IgD-negative memory B cell (primary cell): ENCODE measurements around the gene MED16. TPM values are rescaled to one million over a fixed set of nuclear protein-coding genes. Genes with fewer than 3 reads are reported as not detected.
"Not testable (repeated sequence)": the region's sequence is repeated elsewhere in the genome, so short reads cannot be mapped to it uniquely, and the experiment has no call there.

ENCODE experiments used
- H3K27ac Mint-ChIP-seq, 3 donors: one replicate each; pipeline ENCODE4 v1.8.0; 2020 to 2022; ENCODE audit warnings: mild to moderate bottlenecking in 3 of 3, mixed read lengths in 3 of 3, moderate library complexity in 1 of 3
- H3K27me3 Mint-ChIP-seq: one replicate; pipeline ENCODE4 v1.8.0; 2021; ENCODE audit warnings: mixed read lengths
- H3K36me3 Mint-ChIP-seq: one replicate; pipeline ENCODE4 v1.8.0; 2020; ENCODE audit warnings: mild to moderate bottlenecking, mixed read lengths
- H3K4me1 Mint-ChIP-seq, 3 donors: one replicate each; pipeline ENCODE4 v1.8.0; 2020 to 2022; ENCODE audit warnings: mixed read lengths in 3 of 3, mild to moderate bottlenecking in 1 of 3
- H3K4me3 Mint-ChIP-seq, 4 donors: one replicate each; pipeline ENCODE4 v1.8.0; 2020 to 2022; ENCODE audit warnings: mild to moderate bottlenecking in 4 of 4, mixed read lengths in 4 of 4, moderate library complexity in 3 of 4
- H3K9me3 Mint-ChIP-seq, 3 donors: one replicate each; pipeline ENCODE4 v1.8.0; 2020 to 2021; ENCODE audit warnings: mixed read lengths in 3 of 3, mild to moderate bottlenecking in 1 of 3
- polyA plus RNA-seq: library from polyadenylated mRNA; unstranded; fragments of 300-500 nt; fragmentation: Illumina TruSeq; gene quantifications from one replicate; pipeline ENCODE4 v1.2.3, GENCODE V29; 2021

Gene MED16
- polyA plus RNA-seq, 1 donor from 2014 or later, result 138 TPM

DNA sequence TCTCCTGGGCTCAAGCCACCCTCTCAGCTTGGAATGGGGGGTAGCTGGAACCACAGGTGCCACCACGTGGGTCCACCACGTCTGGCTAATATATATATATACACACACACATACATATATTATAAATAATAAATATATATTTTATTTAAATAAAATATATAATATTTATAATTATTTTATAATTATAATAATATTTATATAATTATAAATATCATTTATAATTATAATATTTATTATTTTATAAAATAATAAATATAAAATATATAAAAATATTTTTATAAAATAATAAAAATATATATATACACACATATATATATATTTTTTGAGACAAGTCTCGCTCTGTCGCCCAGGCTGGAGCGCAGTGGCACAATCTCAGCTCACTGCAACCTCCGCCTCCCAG, 38.4 kb downstream of the MED16 start:
- H3K36me3 Mint-ChIP-seq, result no peaks in the 10 kb centered on the region
- no peak overlapping the region for H3K4me3 Mint-ChIP-seq
- peaks cover 0 to 5% (median 0%) of the 10 kb centered on the region in 3 donors for H3K4me1 Mint-ChIP-seq
- no peak overlapping the region for H3K27ac Mint-ChIP-seq
- H3K9me3 Mint-ChIP-seq, result peaks cover 0 to 2% (median 0%) of the 10 kb centered on the region in 3 donors
- peaks cover 10% of the 10 kb centered on the region for H3K27me3 Mint-ChIP-seq

DNA sequence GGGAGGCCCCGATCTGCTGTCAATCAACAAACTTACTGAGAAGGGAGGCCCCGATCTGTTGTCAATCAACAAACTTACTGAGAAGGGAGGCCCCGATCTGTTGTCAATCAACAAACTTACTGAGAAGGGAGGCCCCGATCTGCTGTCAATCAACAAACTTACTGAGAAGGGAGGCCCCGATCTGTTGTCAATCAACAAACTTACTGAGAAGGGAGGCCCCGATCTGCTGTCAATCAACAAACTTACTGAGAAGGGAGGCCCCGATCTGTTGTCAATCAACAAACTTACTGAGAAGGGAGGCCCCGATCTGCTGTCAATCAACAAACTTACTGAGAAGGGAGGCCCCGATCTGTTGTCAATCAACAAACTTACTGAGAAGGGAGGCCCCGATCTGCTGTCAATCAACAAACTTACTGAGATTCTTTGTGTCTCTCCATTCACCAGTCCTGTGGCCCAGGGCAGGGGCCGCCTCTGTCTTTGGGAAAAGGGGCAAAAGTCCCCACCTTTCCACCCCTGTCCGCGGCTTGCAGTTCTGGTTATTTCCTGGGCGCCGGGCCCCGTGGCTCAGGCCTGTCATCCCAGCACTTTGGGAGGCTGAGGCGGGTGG, 39.3 kb downstream of the MED16 start:
- not testable (repeated sequence) for H3K9me3 Mint-ChIP-seq, H3K4me3 Mint-ChIP-seq, H3K4me1 Mint-ChIP-seq, H3K36me3 Mint-ChIP-seq
- Mint-ChIP-seq H3K27ac (peak overlapping the region in 1 of 3 donors; percentile 32), H3K27me3 (peaks cover 14% of the 10 kb centered on the region)

DNA sequence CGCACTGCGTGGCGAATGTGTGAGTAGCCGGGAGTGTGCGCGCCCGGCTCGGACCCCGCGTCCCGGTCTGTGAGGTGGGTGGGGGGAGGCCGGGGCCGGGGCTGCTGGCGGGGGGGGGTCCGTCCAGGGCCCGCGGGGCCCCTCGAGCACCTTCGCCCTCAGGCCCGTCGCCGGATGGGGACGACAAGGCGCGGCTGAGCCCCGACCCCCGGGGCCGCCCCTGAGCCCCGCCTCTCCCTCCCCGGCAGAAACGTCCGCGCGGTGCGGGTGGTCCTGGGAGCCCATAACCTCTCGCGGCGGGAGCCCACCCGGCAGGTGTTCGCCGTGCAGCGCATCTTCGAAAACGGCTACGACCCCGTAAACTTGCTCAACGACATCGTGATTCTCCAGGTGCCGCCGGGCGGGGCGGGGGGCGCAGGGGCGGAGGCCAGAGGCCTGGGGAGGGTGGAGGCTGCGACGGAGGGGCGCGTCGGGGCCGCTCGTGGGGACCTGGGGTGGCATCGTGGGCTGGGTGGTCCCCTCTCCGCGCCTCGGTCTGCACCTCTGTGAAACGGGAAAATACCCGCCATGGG, 39.9 kb downstream of the MED16 start:
- Mint-ChIP-seq H3K27ac (no peak overlapping the region), H3K27me3 (peaks cover 14% of the 10 kb centered on the region), H3K36me3 (no peaks in the 10 kb centered on the region), H3K4me3 (no peak overlapping the region), H3K4me1 (peaks cover 0 to 5% (median 0%) of the 10 kb centered on the region in 3 donors), H3K9me3 (no peaks in the 10 kb centered on the region)

DNA sequence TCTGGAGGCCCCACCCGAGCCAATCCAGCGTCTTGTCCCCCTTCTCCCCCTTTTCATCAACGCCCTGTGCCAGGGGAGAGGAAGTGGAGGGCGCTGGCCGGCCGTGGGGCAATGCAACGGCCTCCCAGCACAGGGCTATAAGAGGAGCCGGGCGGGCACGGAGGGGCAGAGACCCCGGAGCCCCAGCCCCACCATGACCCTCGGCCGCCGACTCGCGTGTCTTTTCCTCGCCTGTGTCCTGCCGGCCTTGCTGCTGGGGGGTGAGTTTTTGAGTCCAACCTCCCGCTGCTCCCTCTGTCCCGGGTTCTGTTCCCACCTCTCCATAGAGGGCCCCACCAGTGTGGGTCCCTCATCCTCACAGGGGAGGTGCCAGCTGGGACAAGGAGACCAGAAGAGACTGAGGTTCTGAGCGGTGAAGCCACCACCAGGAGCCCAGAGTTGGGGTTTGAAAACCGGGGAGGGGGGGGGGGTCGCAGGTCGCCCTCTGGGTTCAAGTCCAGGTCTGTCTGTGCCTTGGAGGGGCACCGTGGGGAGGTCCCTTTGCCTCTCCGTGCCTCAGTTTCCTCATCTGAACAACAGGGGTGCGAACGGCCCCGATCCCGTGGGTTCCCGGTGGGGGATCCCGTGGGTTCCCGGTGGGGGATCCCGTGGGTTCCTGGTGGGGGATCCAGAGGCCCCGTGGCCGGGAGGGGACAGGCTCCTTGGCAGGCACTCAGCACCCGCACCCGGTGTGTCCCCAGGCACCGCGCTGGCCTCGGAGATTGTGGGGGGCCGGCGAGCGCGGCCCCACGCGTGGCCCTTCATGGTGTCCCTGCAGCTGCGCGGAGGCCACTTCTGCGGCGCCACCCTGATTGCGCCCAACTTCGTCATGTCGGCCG, 40.6 kb downstream of the MED16 start, which contains the start of gene ELANE:
Gene ELANE, plus strand, starts transcription at position 168 of the 878 bp plus-strand sequence. Its CDS starts 26 bp downstream, at position 194.
- H3K27me3 Mint-ChIP-seq, result peaks cover 15% of the 10 kb centered on the region
- H3K36me3 Mint-ChIP-seq, result peaks cover under 1% of the 10 kb centered on the region
- H3K4me3 Mint-ChIP-seq, result no peak within 1 kb of the TSS
- peaks cover 0 to 5% (median 0%) of the 10 kb centered on the region in 3 donors for H3K4me1 Mint-ChIP-seq
- H3K27ac Mint-ChIP-seq, result peak within 1 kb of the TSS in 2 of 3 donors; percentile 39 to 48
- no peaks in the 10 kb centered on the region for H3K9me3 Mint-ChIP-seq

DNA sequence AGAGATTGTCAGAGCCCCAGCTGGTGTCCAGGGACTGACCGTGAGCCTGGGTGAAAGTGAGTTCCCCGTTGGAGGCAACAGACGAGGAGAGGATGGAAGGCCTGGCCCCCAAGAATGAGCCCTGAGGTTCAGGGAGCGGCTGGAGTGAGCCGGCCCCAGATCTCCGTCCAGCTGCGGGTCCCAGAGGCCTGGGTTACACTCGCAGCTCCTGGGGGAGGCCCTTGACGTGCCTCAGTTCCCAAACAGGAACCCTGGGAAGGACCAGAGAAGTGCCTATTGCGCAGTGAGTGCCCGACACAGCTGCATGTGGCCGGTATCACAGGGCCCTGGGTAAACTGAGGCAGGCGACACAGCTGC, 42.0 kb downstream of the MED16 start:
- H3K4me1 Mint-ChIP-seq, result no peaks in the 10 kb centered on the region
- peaks cover 1% of the 10 kb centered on the region for H3K36me3 Mint-ChIP-seq
- H3K4me3 Mint-ChIP-seq, result no peak overlapping the region
- peaks cover 23% of the 10 kb centered on the region for H3K27me3 Mint-ChIP-seq
- H3K27ac Mint-ChIP-seq, result no peak overlapping the region
- no peaks in the 10 kb centered on the region for H3K9me3 Mint-ChIP-seq

DNA sequence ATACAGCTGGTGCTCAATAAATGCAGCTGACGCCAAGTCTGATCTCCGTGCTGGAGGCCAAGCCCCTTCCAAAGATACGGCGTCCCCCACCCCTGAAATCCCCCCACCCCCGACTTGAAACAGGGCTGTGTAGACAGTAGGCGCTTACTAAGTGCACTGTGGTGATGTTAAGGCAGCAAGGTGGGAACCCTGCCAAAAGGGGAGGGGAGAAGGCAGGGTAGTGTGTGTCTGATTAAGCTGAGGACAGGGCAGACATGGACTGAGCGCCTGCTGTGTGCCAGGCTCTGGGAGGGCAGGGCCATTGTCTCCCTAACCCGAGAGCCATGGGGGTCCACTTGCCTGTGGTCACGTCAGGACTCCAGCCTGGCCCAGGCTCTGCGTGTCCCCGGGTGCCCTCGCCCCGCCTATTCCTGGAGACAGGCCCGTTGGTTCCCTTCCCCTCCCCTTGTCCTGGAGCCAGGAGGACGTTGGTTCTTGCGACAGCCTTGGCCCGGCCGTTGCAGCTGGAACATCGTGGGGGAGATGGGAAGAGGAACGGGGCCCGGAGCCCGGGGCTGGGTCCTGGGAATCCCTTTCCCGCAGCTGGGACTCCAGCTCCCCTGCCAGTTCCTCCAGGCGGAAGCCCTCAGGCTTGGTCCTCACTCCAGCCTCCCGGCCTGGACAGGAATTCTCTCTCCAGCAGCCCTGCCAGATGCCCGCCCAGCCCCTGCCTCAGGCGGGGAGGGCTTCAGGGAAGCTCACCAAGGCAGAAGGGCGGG, 42.6 kb downstream of the MED16 start:
- Mint-ChIP-seq H3K27me3 (peaks cover 27% of the 10 kb centered on the region), H3K4me1 (peaks cover 4% of the 10 kb centered on the region in 3 donors), H3K27ac (peak overlapping the region in 1 of 3 donors; percentile 28), H3K4me3 (no peak overlapping the region), H3K36me3 (peaks cover 1% of the 10 kb centered on the region), H3K9me3 (no peaks in the 10 kb centered on the region)

DNA sequence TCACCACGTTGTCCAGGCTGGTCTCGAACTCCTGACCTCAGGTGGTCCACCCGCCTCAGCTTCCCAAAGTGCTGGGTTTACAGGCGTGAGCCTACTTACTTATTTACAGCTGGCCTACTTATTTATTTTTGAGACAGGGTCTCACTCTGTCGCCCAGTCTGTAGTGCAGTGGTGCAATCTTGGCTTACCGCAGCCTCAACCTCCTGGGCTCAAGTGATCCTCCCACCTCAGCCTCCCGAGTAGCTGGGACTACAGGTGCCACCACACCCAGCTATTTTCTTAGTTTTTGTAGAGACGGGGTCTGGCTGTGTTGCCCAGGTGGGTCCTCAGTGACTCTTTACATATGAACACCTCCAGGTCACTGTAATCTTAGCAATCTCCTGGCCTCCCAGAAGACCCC, 43.8 kb downstream of the MED16 start:
- H3K27me3 Mint-ChIP-seq, result peaks cover 36% of the 10 kb centered on the region
- H3K9me3 Mint-ChIP-seq, H3K4me3 Mint-ChIP-seq, H3K4me1 Mint-ChIP-seq, H3K36me3 Mint-ChIP-seq: not testable (repeated sequence)
- H3K27ac Mint-ChIP-seq, result peak overlapping the region in 1 of 3 donors; percentile 28

DNA sequence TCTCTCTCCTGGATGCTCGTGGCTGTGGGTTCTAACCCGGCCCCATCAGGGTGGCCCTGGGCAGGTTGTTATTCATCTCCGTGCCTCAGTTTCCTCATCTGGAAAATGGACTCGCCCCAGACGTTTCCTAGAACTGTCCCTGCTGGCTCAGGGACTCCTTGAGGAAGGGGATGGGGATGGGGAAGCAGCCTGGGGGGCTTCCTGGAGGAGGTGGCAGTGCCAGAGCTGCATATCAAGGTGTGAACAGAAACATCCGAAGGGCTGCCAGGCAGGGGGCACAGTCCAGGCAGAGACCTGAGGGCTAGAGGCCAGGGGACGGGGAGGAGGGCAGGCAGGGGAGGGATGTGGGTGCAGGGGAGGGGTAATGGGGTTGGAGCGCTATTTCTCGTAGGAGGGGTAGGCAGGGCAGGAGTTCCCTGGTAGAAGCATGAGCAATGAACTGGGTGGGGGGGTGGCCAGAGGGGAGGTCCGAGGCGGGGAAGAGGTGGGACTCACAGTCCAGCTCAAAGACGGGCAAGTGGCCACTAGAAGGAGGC, 44.5 kb downstream of the MED16 start:
- no peak overlapping the region for H3K4me3 Mint-ChIP-seq
- peaks cover 38% of the 10 kb centered on the region for H3K27me3 Mint-ChIP-seq
- H3K36me3 Mint-ChIP-seq, result peaks cover 1% of the 10 kb centered on the region
- peaks cover 0 to 3% (median 0%) of the 10 kb centered on the region in 3 donors for H3K9me3 Mint-ChIP-seq
- H3K4me1 Mint-ChIP-seq, result peaks cover 6 to 7% (median 7%) of the 10 kb centered on the region in 3 donors
- peak overlapping the region in 1 of 3 donors; percentile 25 for H3K27ac Mint-ChIP-seq

DNA sequence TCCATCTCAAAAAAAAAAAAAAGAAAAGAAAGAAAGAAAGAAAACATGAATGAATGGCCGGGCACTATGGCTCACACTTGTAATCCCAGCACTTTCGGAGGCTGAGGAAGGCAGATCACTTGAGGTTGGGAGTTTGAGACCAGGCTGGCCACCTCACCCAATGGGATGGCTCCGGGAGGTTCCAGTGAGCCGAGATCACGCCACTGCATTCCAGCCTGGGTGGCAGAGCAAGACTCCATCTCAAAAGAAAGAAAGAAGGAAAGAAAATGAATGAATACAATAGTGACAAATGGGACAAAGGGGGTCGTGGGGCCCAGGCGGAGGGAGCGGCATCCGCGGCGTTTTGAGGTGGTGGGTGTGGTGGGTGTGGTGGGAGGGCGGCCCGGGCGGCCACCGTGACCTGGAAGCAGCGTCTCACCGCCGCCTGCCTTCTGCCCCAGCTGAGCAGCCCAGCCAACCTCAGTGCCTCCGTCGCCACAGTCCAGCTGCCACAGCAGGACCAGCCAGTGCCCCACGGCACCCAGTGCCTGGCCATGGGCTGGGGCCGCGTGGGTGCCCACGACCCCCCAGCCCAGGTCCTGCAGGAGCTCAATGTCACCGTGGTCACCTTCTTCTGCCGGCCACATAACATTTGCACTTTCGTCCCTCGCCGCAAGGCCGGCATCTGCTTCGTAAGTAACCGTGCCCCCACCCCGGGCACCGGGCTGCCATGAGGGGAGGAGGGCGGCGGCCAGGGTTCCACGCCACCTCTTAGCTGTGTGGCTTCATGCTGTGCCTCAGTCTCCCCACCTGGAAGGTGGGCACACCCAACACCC, 47.1 kb downstream of the MED16 start:
- Mint-ChIP-seq H3K4me1 (peaks cover 6 to 7% (median 7%) of the 10 kb centered on the region in 3 donors), H3K27me3 (peaks cover 50% of the 10 kb centered on the region), H3K9me3 (peaks cover 0 to 3% (median 0%) of the 10 kb centered on the region in 3 donors), H3K36me3 (peaks cover 4% of the 10 kb centered on the region), H3K27ac (peak overlapping the region in 2 of 3 donors; percentile 75 to 83), H3K4me3 (peak overlapping the region in 3 of 4 donors; percentile 32 to 49 (median 48))

DNA sequence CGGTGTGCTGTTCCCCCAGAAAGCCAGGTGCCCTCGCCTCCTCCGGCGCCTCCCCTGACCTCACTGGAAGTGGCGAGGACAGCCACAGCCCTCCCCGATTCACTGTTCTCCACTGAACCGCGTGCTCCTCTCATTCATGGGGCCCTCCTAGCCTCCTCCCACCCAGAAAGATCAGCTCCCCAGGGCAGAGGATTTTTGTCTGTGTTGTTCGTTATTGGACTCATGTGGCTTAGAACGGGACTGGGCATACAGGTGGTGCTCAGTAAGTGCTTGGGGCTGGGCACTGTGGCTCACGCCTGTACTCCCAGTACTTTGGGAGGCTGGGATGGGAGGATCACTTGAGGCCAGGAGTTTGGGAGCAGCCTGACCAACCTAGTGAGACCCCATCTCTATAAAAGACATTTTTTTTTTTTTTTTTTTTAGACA, 48.4 kb downstream of the MED16 start:
- H3K27me3 Mint-ChIP-seq, result peaks cover 48% of the 10 kb centered on the region
- peak overlapping the region in 1 of 3 donors; percentile 3 for H3K27ac Mint-ChIP-seq
- peaks cover 6 to 7% (median 7%) of the 10 kb centered on the region in 3 donors for H3K4me1 Mint-ChIP-seq
- peaks cover 0 to 3% (median 0%) of the 10 kb centered on the region in 3 donors for H3K9me3 Mint-ChIP-seq
- H3K36me3 Mint-ChIP-seq, result peaks cover 4% of the 10 kb centered on the region
- H3K4me3 Mint-ChIP-seq, result peak overlapping the region in 1 of 4 donors; percentile 89

DNA sequence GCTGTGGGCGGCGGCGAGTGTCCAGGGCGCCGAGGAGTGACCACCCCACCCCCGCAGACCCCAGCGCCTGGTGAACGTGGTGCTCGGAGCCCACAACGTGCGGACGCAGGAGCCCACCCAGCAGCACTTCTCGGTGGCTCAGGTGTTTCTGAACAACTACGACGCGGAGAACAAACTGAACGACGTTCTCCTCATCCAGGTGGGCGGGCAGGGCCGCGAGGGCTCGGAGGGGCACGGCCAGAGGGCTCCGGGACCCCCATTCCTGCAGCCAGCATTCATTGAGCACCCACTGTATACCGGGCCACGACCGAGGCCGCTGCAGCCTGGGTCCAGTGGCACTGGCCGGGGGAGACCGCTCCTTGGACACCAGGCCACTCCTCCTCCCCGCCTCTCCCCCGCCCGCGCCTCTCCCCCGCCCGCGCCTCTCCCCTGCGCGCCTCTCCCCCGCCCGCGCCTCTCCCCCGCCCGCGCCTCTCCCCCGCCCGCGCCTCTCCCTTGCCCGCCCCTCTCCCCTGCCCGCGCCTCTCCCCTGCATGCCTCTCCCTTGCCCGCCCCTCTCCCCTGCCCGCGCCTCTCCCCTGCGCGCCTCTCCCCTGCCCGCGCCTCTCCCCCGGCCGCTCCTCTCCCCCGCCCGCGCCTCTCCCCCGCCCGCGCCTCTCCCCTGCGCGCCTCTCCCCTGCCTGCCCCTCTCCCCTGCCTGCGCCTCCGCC, 49.0 kb downstream of the MED16 start:
- peaks cover 6 to 7% (median 7%) of the 10 kb centered on the region in 3 donors for H3K4me1 Mint-ChIP-seq
- H3K27me3 Mint-ChIP-seq, result peaks cover 47% of the 10 kb centered on the region
- H3K27ac Mint-ChIP-seq, result peak overlapping the region in 1 of 3 donors; percentile 3
- H3K4me3 Mint-ChIP-seq, result peak overlapping the region in 1 of 4 donors; percentile 89
- H3K9me3 Mint-ChIP-seq, result peaks cover 0 to 3% (median 0%) of the 10 kb centered on the region in 3 donors
- H3K36me3 Mint-ChIP-seq, result peaks cover 4% of the 10 kb centered on the region

DNA sequence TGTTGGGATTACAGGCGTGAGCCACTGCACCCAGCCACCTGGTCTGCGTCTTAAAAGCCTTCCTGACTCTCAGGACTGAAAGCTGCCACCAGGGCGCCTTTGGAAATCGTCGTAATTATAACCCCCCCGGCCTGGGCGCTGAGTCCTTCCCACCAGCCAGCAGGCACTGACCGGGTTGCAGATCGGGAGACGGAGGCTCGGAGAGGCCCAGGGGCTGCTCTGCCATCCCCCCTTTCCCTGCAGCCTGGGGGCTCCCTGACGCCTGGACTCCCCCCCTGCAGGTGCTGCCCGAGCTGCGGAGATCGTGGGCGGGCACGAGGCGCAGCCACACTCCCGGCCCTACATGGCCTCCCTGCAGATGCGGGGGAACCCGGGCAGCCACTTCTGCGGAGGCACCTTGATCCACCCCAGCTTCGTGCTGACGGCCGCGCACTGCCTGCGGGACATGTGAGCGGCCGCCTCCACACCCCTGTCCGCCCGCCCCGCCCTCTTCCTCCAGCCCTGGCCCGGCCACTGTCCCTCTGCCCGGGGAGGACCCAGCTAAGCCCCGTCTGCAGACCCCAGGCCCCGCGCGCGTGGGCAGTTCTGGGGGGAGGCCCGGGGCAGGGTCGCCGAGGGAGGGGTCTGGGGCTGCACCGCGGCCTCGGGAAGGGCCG, 49.7 kb downstream of the MED16 start:
- peaks cover 0 to 3% (median 0%) of the 10 kb centered on the region in 3 donors for H3K9me3 Mint-ChIP-seq
- H3K36me3 Mint-ChIP-seq, result peaks cover 4% of the 10 kb centered on the region
- peaks cover 6 to 7% (median 7%) of the 10 kb centered on the region in 3 donors for H3K4me1 Mint-ChIP-seq
- peak overlapping the region in 1 of 4 donors; percentile 39 for H3K4me3 Mint-ChIP-seq
- peaks cover 49% of the 10 kb centered on the region for H3K27me3 Mint-ChIP-seq
- H3K27ac Mint-ChIP-seq, result no peak overlapping the region

DNA sequence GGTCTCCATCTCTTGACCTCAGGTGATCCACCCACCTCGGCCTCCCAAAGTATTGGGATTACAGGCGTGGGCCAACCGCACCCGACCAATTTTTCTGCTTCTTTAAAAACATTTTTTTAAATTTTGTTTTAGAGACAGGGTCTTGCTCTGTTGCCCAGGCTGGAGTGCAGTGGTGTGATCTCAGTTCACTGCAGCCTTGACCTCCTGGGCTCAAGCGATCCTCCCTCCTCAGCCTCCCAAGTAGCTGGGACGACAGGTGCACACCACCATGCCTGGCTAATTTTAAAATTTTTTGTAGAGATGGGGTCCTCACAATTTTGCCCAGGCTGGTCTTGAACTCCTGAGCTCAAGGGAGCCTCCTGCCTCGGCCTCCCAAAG, 50.2 kb downstream of the MED16 start:
- H3K27ac Mint-ChIP-seq, H3K36me3 Mint-ChIP-seq, H3K4me1 Mint-ChIP-seq, H3K9me3 Mint-ChIP-seq: not testable (repeated sequence)
- peak overlapping the region in 1 of 4 donors; percentile 39 for H3K4me3 Mint-ChIP-seq
- peaks cover 48% of the 10 kb centered on the region for H3K27me3 Mint-ChIP-seq
